HEK293 (cell line): ENCODE data around the gene CELF1.

Source experiments
- CTCF ChIA-PET: fragments of 350-600 bp; formaldehyde crosslinking; extraction: SDS; loops from one replicate; lab custom pipeline; 2021; ENCODE audit warnings: antibody characterized with exemption; lab: Yijun Ruan, JAX
- POLR2A ChIA-PET: fragments of 300-600 bp; formaldehyde crosslinking; extraction: SDS; loops from one replicate; lab custom pipeline; 2020; ENCODE audit warnings: antibody characterized with exemption, inconsistent platforms; lab: Yijun Ruan, JAX
- H3K27ac ChIP-seq: fragments of 200-500 bp; sonication (Bioruptor generic); 2 replicates; pipeline ENCODE4 v1.5.1; 2014; ENCODE audit warnings: low read depth, low read length, control low read depth, inconsistent platforms; ENCODE audit errors: extremely low read depth
- H3K36me3 ChIP-seq, 2 experiments: fragments of 200-500 bp in 1 of 2; sonication (Bioruptor generic) in 1 of 2; 1 replicate in 1 of 2; 2 replicates in 1 of 2; pipeline ENCODE4 v1.5.1; 2014 to 2017; ENCODE audit warnings: inconsistent platforms in 2 of 2, low read length in 2 of 2; ENCODE audit not compliant: control insufficient read depth in 2 of 2, insufficient read depth in 1 of 2
- H3K4me1 ChIP-seq: fragments of 200-500 bp; sonication (Bioruptor generic); 2 replicates; pipeline ENCODE4 v1.5.1; 2014; ENCODE audit warnings: mild to moderate bottlenecking, low read length, inconsistent platforms; ENCODE audit not compliant: control insufficient read depth, insufficient read depth
- H3K4me3 ChIP-seq: 2 replicates; pipeline ENCODE4 v1.5.1; 2011; ENCODE audit warnings: low read depth, mild to moderate bottlenecking, control low read depth, low read length, moderate library complexity
- H3K9me3 ChIP-seq: fragments of 200-500 bp; sonication (Bioruptor generic); 2 replicates; pipeline ENCODE4 v1.5.1; 2014; ENCODE audit warnings: low read depth, low read length, inconsistent platforms; ENCODE audit not compliant: control insufficient read depth, insufficient read depth
- GLI4 ChIP-seq: fragments of 450-650 bp; formaldehyde crosslinking; IDR thresholded peaks from 2 replicates; pipeline ENCODE4 v1.5.1; 2016; ENCODE audit warnings: missing biosample characterization, missing genetic modification characterization
- KLF10 ChIP-seq: fragments of 450-650 bp; IDR thresholded peaks from 2 replicates; pipeline ENCODE4 v1.5.1; 2018; ENCODE audit warnings: missing biosample characterization, mild to moderate bottlenecking, missing genetic modification characterization
- REPIN1 ChIP-seq: fragments of 450-650 bp; formaldehyde crosslinking; IDR thresholded peaks from 2 replicates; pipeline ENCODE4 v1.5.1; 2017; ENCODE audit warnings: missing biosample characterization, missing genetic modification characterization, low read depth
- SCRT1 ChIP-seq: fragments of 450-650 bp; formaldehyde crosslinking; IDR thresholded peaks from 2 replicates; pipeline ENCODE4 v1.5.1; 2016; ENCODE audit warnings: missing biosample characterization, missing genetic modification characterization, borderline replicate concordance
- YY2 ChIP-seq: fragments of 450-650 bp; formaldehyde crosslinking; IDR thresholded peaks from 2 replicates; pipeline ENCODE4 v1.5.1; 2016; ENCODE audit warnings: missing biosample characterization, missing genetic modification characterization
- ZBTB1 ChIP-seq: fragments of 450-650 bp; formaldehyde crosslinking; IDR thresholded peaks from 2 replicates; pipeline ENCODE4 v1.5.1; 2016; ENCODE audit warnings: missing biosample characterization, missing genetic modification characterization
- ZBTB17 ChIP-seq: fragments of 450-650 bp; formaldehyde crosslinking; IDR thresholded peaks from 2 replicates; pipeline ENCODE4 v1.5.1; 2016; ENCODE audit warnings: missing biosample characterization, missing genetic modification characterization
- ZFHX2 ChIP-seq: fragments of 450-650 bp; formaldehyde crosslinking; conservative IDR thresholded peaks from 2 replicates; pipeline ENCODE4 v1.5.1; 2016; ENCODE audit warnings: missing biosample characterization, missing genetic modification characterization
- ZFP3 ChIP-seq: fragments of 450-650 bp; formaldehyde crosslinking; IDR thresholded peaks from 2 replicates; pipeline ENCODE4 v1.5.1; 2016; ENCODE audit warnings: low read depth, missing biosample characterization, missing genetic modification characterization
- ZFP69B ChIP-seq: fragments of 450-650 bp; formaldehyde crosslinking; IDR thresholded peaks from 2 replicates; pipeline ENCODE4 v1.5.1; 2016; ENCODE audit warnings: missing biosample characterization, missing genetic modification characterization
- ZIC2 ChIP-seq: fragments of 450-650 bp; formaldehyde crosslinking; IDR thresholded peaks from 2 replicates; pipeline ENCODE4 v1.5.1; 2016; ENCODE audit warnings: missing biosample characterization, missing genetic modification characterization
- ZNF174 ChIP-seq: fragments of 450-650 bp; formaldehyde crosslinking; IDR thresholded peaks from 2 replicates; pipeline ENCODE4 v1.5.0; 2017; ENCODE audit warnings: missing biosample characterization, mild to moderate bottlenecking, missing genetic modification characterization
- ZNF292 ChIP-seq: fragments of 450-650 bp; formaldehyde crosslinking; IDR thresholded peaks from 2 replicates; pipeline ENCODE4 v1.5.1; 2016; ENCODE audit warnings: low read depth, missing biosample characterization, missing genetic modification characterization, borderline replicate concordance
- ZNF341 ChIP-seq: fragments of 450-650 bp; formaldehyde crosslinking; IDR thresholded peaks from 2 replicates; pipeline ENCODE4; 2016; ENCODE audit warnings: low read depth, missing biosample characterization, missing genetic modification characterization
- ZNF510 ChIP-seq: fragments of 450-650 bp; formaldehyde crosslinking; IDR thresholded peaks from 2 replicates; pipeline ENCODE4 v1.5.1; 2018; ENCODE audit warnings: mild to moderate bottlenecking, missing genetic modification characterization, missing biosample characterization; ENCODE audit not compliant: insufficient replicate concordance
- ZNF549 ChIP-seq: fragments of 450-650 bp; IDR thresholded peaks from 2 replicates; pipeline ENCODE4 v1.5.1; 2018; ENCODE audit warnings: missing biosample characterization, missing genetic modification characterization, mild to moderate bottlenecking, inconsistent platforms, moderate library complexity
- ZNF555 ChIP-seq: fragments of 450-650 bp; formaldehyde crosslinking; conservative IDR thresholded peaks from 2 replicates; pipeline ENCODE4 v1.5.1; 2017; ENCODE audit warnings: missing biosample characterization, mild to moderate bottlenecking, missing genetic modification characterization, inconsistent platforms
- ZNF585B ChIP-seq: fragments of 450-650 bp; formaldehyde crosslinking; IDR thresholded peaks from 2 replicates; pipeline ENCODE4 v1.5.1; 2016; ENCODE audit warnings: missing biosample characterization, missing genetic modification characterization
- ZNF629 ChIP-seq: fragments of 450-650 bp; formaldehyde crosslinking; IDR thresholded peaks from 2 replicates; pipeline ENCODE4 v1.5.1; 2017; ENCODE audit warnings: missing biosample characterization, missing genetic modification characterization
- ZNF791 ChIP-seq: fragments of 450-650 bp; formaldehyde crosslinking; IDR thresholded peaks from 2 replicates; pipeline ENCODE4 v1.5.1; 2016; ENCODE audit warnings: missing biosample characterization, missing genetic modification characterization
- ZNF792 ChIP-seq: fragments of 450-650 bp; formaldehyde crosslinking; IDR thresholded peaks from 2 replicates; pipeline ENCODE4 v1.5.1; 2016; ENCODE audit warnings: missing biosample characterization, missing genetic modification characterization
- TF ChIP-seq, protein P1 (sequence below): fragments of 450-650 bp; formaldehyde crosslinking; IDR thresholded peaks from 2 replicates; pipeline ENCODE4 v1.5.1; 2016; ENCODE audit warnings: missing biosample characterization, missing genetic modification characterization
- TF ChIP-seq, protein P2 (sequence below): fragments of 450-650 bp; formaldehyde crosslinking; IDR thresholded peaks from 2 replicates; pipeline ENCODE4 v1.5.1; 2016; ENCODE audit warnings: missing biosample characterization, missing genetic modification characterization, borderline replicate concordance
- TF ChIP-seq, protein P3 (sequence below): fragments of 450-650 bp; formaldehyde crosslinking; IDR thresholded peaks from 2 replicates; pipeline ENCODE4 v1.5.1; 2017; ENCODE audit warnings: missing biosample characterization, missing genetic modification characterization
- TF ChIP-seq, protein P4 (sequence below): fragments of 450-650 bp; formaldehyde crosslinking; IDR thresholded peaks from 2 replicates; pipeline ENCODE4 v1.5.1; 2017; ENCODE audit warnings: missing biosample characterization, missing genetic modification characterization

The CELF1 gene

GRCh38 chr11:47466701-47467250, 86.2 kb downstream of the CELF1 start (continued):
- TF ChIP-seq, protein P1, sequence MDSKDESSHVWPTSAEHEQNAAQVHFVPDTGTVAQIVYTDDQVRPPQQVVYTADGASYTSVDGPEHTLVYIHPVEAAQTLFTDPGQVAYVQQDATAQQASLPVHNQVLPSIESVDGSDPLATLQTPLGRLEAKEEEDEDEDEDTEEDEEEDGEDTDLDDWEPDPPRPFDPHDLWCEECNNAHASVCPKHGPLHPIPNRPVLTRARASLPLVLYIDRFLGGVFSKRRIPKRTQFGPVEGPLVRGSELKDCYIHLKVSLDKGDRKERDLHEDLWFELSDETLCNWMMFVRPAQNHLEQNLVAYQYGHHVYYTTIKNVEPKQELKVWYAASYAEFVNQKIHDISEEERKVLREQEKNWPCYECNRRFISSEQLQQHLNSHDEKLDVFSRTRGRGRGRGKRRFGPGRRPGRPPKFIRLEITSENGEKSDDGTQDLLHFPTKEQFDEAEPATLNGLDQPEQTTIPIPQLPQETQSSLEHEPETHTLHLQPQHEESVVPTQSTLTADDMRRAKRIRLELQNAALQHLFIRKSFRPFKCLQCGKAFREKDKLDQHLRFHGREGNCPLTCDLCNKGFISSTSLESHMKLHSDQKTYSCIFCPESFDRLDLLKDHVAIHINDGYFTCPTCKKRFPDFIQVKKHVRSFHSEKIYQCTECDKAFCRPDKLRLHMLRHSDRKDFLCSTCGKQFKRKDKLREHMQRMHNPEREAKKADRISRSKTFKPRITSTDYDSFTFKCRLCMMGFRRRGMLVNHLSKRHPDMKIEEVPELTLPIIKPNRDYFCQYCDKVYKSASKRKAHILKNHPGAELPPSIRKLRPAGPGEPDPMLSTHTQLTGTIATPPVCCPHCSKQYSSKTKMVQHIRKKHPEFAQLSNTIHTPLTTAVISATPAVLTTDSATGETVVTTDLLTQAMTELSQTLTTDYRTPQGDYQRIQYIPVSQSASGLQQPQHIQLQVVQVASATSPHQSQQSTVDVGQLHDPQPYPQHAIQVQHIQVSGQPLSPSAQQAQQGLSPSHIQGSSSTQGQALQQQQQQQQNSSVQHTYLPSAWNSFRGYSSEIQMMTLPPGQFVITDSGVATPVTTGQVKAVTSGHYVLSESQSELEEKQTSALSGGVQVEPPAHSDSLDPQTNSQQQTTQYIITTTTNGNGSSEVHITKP = peak; percentile 25; the same call in 1 of the 2 replicates
- TF ChIP-seq ZFHX2 (tag by site-specific recombination) = peak; percentile 61
- TF ChIP-seq, all 188 proteins: peak for 10

DNA sequence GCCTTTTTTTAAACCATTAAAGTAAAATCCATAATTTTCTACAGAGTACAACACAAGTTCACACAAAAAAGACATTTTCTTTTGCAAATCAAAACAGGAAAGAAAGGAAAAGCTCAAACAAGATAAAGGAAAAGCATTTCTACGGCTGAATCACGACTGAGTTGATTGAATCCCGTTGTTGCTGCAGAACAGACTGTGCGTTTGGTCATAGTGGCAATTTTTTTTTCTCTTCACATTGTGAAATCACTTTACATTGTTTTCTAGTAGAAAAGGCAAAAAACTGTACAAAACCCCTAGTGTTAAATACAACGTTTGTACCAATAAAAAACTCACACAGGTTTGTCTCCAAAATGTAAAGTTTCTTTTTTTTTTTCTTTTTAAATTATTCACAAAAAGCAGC, 86.7 kb downstream of the CELF1 start:
- POLR2A ChIA-PET = no interaction called here
- TF ChIP-seq ZNF585B (tag by site-specific recombination) (no peak), ZNF791 (tag by site-specific recombination) (no peak), SCRT1 (tag by site-specific recombination) (no peak), ZNF792 (tag by site-specific recombination) (no peak), REPIN1 (tag by site-specific recombination) (no peak), ZNF629 (tag by site-specific recombination) (no peak), ZNF510 (no peak)
- TF ChIP-seq, all 188 proteins: peak for 0
- Histone ChIP-seq H3K4me3 (no peak overlapping the region), H3K36me3 (peaks cover 0 to 69% of the 10 kb centered on the region in 2 experiments; a peak in 2 of 3 replicates), H3K4me1 (peaks cover 11% of the 10 kb centered on the region), H3K9me3 (no peaks in the 10 kb centered on the region), H3K27ac (no peak overlapping the region)
- CTCF ChIA-PET = interaction anchor here (0.5 to 1.2 kb wide), 2 partner anchors 13 to 16 kb away, joined by 3 to 6 read pairs; no protein-coding TSS in a partner anchor

DNA sequence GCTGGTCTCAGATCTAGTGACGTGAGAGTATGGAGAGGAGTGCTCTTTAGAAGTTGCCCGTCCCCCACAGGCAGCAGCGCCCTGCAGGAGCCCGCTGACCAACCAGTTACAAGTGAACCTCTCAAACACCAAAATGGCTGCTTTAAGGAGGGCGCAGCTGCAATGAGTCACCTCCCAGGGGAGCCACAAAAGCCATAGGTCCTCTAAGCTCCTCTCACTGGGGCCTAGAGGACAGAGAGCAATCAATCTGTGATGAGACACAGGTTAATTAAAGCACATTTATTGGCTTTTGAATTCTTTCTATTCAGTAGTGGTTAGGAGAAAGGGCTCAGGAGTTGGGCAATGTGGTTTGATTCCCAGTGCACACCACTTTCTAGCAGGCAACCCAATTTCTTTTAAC, 88.4 kb downstream of the CELF1 start:
- POLR2A ChIA-PET = no interaction called here
- Histone ChIP-seq H3K4me3 (no peak overlapping the region), H3K36me3 (peaks cover 0 to 54% of the 10 kb centered on the region in 2 experiments; a peak in 2 of 3 replicates), H3K9me3 (no peaks in the 10 kb centered on the region), H3K27ac (no peak overlapping the region), H3K4me1 (peaks cover 11% of the 10 kb centered on the region)
- CTCF ChIA-PET = interaction anchor here (2.2 kb wide), 1 partner anchor 9 kb away, joined by 11 read pairs; no protein-coding TSS in a partner anchor
- TF ChIP-seq ZBTB17 (tag by site-specific recombination) = peak; percentile 73
- TF ChIP-seq ZFP3 (tag by site-specific recombination) = no peak
- no peak for TF ChIP-seq ZNF555
- TF ChIP-seq ZNF292 = no peak
- TF ChIP-seq ZNF585B (tag by site-specific recombination) = no peak
- TF ChIP-seq ZNF341 (tag by site-specific recombination) = no peak
- no peak for TF ChIP-seq ZNF174 (tag by site-specific recombination)
- TF ChIP-seq YY2 (tag by site-specific recombination) = no peak
- TF ChIP-seq KLF10 (tag by site-specific recombination) = 0 out of 2 replicates have a peak, but pooled peaks have one; percentile 47
- TF ChIP-seq, protein P2, sequence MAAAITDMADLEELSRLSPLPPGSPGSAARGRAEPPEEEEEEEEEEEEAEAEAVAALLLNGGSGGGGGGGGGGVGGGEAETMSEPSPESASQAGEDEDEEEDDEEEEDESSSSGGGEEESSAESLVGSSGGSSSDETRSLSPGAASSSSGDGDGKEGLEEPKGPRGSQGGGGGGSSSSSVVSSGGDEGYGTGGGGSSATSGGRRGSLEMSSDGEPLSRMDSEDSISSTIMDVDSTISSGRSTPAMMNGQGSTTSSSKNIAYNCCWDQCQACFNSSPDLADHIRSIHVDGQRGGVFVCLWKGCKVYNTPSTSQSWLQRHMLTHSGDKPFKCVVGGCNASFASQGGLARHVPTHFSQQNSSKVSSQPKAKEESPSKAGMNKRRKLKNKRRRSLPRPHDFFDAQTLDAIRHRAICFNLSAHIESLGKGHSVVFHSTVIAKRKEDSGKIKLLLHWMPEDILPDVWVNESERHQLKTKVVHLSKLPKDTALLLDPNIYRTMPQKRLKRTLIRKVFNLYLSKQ = no peak
- peak; percentile 80 for TF ChIP-seq ZFP69B (tag by site-specific recombination)
- TF ChIP-seq ZIC2 = peak; percentile 56
- TF ChIP-seq, protein P3, sequence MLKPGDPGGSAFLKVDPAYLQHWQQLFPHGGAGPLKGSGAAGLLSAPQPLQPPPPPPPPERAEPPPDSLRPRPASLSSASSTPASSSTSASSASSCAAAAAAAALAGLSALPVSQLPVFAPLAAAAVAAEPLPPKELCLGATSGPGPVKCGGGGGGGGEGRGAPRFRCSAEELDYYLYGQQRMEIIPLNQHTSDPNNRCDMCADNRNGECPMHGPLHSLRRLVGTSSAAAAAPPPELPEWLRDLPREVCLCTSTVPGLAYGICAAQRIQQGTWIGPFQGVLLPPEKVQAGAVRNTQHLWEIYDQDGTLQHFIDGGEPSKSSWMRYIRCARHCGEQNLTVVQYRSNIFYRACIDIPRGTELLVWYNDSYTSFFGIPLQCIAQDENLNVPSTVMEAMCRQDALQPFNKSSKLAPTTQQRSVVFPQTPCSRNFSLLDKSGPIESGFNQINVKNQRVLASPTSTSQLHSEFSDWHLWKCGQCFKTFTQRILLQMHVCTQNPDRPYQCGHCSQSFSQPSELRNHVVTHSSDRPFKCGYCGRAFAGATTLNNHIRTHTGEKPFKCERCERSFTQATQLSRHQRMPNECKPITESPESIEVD (tag by site-specific recombination) = peak; percentile 50
- TF ChIP-seq GLI4 (tag by site-specific recombination) = no peak
- TF ChIP-seq, protein P4, sequence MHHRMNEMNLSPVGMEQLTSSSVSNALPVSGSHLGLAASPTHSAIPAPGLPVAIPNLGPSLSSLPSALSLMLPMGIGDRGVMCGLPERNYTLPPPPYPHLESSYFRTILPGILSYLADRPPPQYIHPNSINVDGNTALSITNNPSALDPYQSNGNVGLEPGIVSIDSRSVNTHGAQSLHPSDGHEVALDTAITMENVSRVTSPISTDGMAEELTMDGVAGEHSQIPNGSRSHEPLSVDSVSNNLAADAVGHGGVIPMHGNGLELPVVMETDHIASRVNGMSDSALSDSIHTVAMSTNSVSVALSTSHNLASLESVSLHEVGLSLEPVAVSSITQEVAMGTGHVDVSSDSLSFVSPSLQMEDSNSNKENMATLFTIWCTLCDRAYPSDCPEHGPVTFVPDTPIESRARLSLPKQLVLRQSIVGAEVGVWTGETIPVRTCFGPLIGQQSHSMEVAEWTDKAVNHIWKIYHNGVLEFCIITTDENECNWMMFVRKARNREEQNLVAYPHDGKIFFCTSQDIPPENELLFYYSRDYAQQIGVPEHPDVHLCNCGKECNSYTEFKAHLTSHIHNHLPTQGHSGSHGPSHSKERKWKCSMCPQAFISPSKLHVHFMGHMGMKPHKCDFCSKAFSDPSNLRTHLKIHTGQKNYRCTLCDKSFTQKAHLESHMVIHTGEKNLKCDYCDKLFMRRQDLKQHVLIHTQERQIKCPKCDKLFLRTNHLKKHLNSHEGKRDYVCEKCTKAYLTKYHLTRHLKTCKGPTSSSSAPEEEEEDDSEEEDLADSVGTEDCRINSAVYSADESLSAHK (tag by site-specific recombination) = no peak
- TF ChIP-seq ZNF549 (tag by site-specific recombination) = no peak
- no peak for TF ChIP-seq ZBTB1 (tag by site-specific recombination)
